Activated T-cell treated with anti-CD3 and anti-CD28 coated beads, Interleukin-2, amount 50 U/mL, for 24 hours (primary cell): Measurements from ENCODE around the gene KIF1A.
"Not testable (repeated sequence)": the region's sequence is repeated elsewhere in the genome, so short reads cannot be mapped to it uniquely, and the experiment has no call there.

Experiments
- DNase-seq: peaks from one replicate; pipeline ENCODE4 v3.0.0-alpha.2; 2020
- H3K27ac Mint-ChIP-seq: 2 replicates; pipeline ENCODE4 v1.8.0; 2020; ENCODE audit warnings: mild to moderate bottlenecking, mixed read lengths
- H3K27me3 Mint-ChIP-seq: 2 replicates; pipeline ENCODE4 v1.8.0; 2020; ENCODE audit warnings: mixed read lengths
- H3K36me3 Mint-ChIP-seq: 2 replicates; pipeline ENCODE4 v1.8.0; 2020; ENCODE audit warnings: low read depth, mixed read lengths
- H3K4me1 Mint-ChIP-seq: 2 replicates; pipeline ENCODE4 v1.8.0; 2020; ENCODE audit warnings: low read depth, mixed read lengths
- H3K4me3 Mint-ChIP-seq: 2 replicates; pipeline ENCODE4 v1.8.0; 2020; ENCODE audit warnings: mild to moderate bottlenecking, moderate library complexity, mixed read lengths
- H3K9me3 Mint-ChIP-seq: 2 replicates; pipeline ENCODE4 v1.8.0; 2020; ENCODE audit warnings: mixed read lengths

KIF1A gene

GRCh38 chr2:240680185-240680584 lies 139.8 kb downstream of the KIF1A start:
- DNase-seq, H3K27ac Mint-ChIP-seq, H3K9me3 Mint-ChIP-seq, H3K27me3 Mint-ChIP-seq, H3K4me1 Mint-ChIP-seq, H3K36me3 Mint-ChIP-seq, H3K4me3 Mint-ChIP-seq: not testable (repeated sequence)

GRCh38 chr2:240678909-240679308 lies 141.1 kb downstream of the KIF1A start:
- not testable (repeated sequence) for H3K36me3 Mint-ChIP-seq, H3K27ac Mint-ChIP-seq, DNase-seq, H3K9me3 Mint-ChIP-seq, H3K27me3 Mint-ChIP-seq, H3K4me1 Mint-ChIP-seq, H3K4me3 Mint-ChIP-seq

DNA sequence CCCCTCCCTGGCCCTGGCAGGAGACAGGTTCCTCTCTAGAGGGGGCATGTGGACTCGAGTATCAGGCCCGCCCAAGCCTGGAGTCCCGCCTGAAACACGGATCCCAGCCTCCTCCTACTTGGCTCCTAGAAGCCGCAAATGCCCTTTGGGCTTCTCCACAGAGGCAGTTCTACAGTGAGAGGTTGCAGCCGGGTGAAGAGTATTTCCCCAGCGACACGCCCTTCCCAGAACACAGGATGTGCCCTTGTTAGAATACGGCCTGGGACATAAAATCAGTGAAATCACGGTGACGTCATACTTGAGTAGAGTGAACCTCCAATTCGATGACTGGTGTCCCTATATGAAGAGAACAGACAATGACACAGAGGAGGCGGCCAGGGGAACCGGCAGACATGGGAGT lies 142.0 kb downstream of the KIF1A start:
- not testable (repeated sequence) for H3K36me3 Mint-ChIP-seq

DNA sequence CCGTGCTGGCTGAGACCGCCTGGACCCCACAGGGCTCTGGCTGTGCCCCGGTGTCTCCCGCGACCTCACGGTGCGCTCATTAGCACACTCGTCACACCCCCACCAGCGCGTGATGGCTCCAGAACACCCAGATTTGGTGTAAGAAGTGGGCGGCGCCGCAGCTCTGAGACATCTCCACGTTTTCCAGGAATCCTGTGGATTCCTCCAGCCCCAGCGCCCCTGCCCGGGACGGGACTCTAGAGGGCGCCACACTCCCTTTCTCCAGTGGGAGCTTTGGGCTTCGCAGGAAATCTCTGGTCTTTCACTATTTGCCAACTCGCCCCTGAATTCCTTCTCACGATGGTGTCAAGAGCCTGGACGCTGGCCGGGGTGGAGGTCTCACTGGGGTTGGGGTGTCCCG lies 144.7 kb downstream of the KIF1A start:
- DNase-seq, H3K4me1 Mint-ChIP-seq, H3K36me3 Mint-ChIP-seq, H3K27ac Mint-ChIP-seq, H3K4me3 Mint-ChIP-seq, H3K9me3 Mint-ChIP-seq: not testable (repeated sequence)
- peaks cover 26% of the 10 kb centered on the region for H3K27me3 Mint-ChIP-seq

More for the DNA sequence above, 142.0 kb downstream of the KIF1A start:
- not testable (repeated sequence) for H3K4me1 Mint-ChIP-seq, H3K27ac Mint-ChIP-seq, H3K9me3 Mint-ChIP-seq, DNase-seq, H3K4me3 Mint-ChIP-seq
- peaks cover 14% of the 10 kb centered on the region for H3K27me3 Mint-ChIP-seq

DNA sequence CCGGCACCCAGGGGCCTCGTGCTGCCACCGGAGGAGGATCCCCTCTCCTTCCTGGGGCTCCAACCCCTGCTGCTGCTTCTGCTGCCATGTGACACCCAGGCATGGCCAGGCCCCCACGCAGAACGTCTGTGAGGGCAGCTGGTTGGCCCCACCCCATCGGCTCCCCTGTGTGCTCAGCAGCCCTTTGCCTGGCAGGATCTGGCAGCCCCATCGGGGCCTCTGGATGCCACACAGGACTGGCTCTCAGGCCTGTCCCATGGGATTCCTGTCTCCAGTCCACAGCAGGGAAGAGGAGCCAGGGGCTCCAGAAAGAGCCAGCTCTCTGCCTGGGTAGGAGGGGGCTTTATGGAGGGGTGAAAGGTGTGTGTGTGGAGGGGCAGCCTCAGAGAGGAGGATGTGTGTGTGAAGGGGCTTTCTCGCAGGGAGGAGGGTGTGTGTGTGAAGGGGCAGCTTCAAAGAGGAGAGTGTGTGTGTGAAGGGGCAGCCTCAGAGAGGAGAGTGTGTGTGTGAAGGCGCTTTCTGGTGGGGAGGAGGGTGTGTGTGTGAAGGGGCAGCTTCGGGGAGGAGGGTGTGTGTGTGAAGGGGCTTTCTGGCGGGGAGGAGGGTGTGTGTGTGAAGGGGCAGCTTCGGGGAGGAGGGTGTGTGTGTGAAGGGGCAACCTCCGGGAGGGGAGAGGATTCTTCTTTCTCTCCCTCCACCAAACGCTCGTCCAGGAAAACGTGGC lies 145.4 kb downstream of the KIF1A start:
- peaks cover 26% of the 10 kb centered on the region for H3K27me3 Mint-ChIP-seq
- not testable (repeated sequence) for DNase-seq, H3K4me3 Mint-ChIP-seq

DNA sequence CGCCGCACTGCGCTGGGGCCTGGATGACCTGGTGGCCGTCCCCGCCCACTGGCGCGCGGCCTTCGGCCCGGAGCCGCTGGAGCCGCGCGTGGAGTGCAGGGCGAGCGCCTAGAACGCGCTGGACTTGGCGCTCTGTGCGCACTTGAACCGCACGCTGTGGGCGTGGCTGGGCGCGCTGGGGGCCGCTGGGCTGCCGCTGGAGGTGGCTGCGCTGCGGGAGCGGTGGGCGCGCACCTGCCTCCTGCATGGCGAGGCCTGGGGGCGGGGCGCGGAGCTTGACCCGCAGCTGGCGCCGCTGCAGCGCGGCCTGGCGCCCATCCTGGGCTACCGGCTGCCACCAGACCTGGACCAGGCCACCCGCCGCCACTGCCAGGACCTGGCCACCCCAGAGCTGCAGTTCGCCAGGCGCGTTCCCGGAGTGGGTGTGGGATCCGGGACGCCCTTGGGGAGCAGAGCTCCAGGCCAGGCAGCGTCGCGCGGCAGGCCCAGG lies 147.3 kb downstream of the KIF1A start:
- no peak for DNase-seq
- H3K27me3 Mint-ChIP-seq: peaks cover 26% of the 10 kb centered on the region
- no peaks in the 10 kb centered on the region for H3K36me3 Mint-ChIP-seq
- H3K4me3 Mint-ChIP-seq: no peak overlapping the region
- no peaks in the 10 kb centered on the region for H3K9me3 Mint-ChIP-seq
- no peaks in the 10 kb centered on the region for H3K4me1 Mint-ChIP-seq
- H3K27ac Mint-ChIP-seq: no peak overlapping the region

More for the DNA sequence above, 145.4 kb downstream of the KIF1A start:
- not testable (repeated sequence) for H3K36me3 Mint-ChIP-seq, H3K27ac Mint-ChIP-seq, H3K9me3 Mint-ChIP-seq, H3K4me1 Mint-ChIP-seq

DNA sequence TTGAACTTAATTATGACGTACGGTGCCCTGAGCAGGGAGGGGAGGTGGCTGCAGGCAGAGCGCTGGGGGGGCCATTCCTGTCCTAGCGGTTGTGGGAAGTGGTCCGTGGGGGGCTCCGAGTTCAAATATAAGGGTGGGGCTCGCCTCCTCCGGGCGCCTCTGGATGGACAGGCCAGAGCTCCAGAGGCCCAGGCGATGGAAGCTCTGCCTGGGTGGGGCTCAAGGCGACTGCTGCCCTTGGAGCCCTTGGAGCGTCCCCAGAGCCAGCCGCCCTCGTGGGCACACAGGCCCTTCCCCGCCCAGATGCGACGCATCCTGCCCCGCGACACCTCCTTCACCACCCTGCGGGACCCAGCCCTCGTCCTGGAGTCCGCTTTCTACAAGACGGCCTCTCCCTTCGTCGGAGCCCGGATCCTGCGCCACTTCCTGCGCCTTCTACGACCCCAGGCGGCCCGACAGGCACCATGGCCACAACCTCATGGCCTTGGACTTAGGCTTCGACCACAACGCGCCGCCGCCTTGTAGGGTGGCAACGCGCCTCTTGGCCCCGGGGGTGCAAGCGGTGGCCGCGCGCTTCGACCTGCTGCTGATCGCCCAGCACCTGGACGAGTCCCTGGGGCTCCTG lies 147.8 kb downstream of the KIF1A start:
- no peaks in the 10 kb centered on the region for H3K36me3 Mint-ChIP-seq
- H3K4me1 Mint-ChIP-seq: no peaks in the 10 kb centered on the region
- H3K27me3 Mint-ChIP-seq: peaks cover 26% of the 10 kb centered on the region
- no peak overlapping the region for H3K27ac Mint-ChIP-seq
- no peaks in the 10 kb centered on the region for H3K9me3 Mint-ChIP-seq
- H3K4me3 Mint-ChIP-seq: no peak overlapping the region
- DNase-seq: no peak

DNA sequence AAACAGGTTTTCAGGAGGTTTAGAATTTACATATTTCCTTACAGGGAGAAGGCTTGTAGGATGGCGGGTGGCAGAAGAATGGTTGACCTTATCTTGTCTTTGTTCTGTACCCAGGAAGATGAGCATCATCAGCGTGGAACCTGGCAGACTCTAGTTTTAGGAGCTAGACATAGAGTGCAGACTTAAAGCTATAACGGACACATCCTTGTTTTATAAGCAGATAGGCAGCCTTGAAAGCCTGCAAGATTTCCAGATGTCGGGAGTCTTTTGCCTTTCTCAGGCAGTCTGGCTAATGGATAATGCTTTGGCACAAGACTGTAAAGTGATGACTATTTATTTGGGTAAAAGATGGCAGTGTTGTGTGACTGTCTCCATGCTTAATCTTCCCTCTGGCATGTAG lies 149.1 kb downstream of the KIF1A start:
- no peak for DNase-seq
- Mint-ChIP-seq H3K9me3 (no peaks in the 10 kb centered on the region), H3K36me3 (no peaks in the 10 kb centered on the region), H3K27me3 (peaks cover 32% of the 10 kb centered on the region), H3K4me1 (no peaks in the 10 kb centered on the region), H3K4me3 (no peak overlapping the region), H3K27ac (no peak overlapping the region)

DNA sequence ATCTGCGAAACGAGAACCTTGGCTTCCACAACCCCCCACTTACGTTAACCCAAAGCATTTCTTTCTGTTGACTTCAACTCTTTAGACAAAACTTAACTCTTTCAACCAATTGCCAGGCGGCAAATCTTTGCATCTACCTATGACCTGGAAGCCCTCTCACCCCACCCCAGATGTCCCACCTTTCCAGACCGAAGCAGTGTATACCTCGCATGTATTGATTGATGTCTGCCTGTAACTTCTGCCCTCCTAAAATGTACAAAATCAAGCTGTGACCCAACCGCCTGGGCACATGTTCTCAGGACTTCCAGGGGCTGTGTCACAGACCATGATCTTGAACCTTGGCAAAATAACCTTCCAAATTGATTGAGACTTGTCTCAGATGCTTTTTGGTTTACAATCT lies 149.6 kb downstream of the KIF1A start:
- Mint-ChIP-seq H3K9me3 (no peaks in the 10 kb centered on the region), H3K4me1 (no peaks in the 10 kb centered on the region), H3K4me3 (no peak overlapping the region), H3K36me3 (no peaks in the 10 kb centered on the region), H3K27me3 (peaks cover 34% of the 10 kb centered on the region), H3K27ac (no peak overlapping the region)
- DNase-seq: no peak

- Mint-ChIP-seq H3K4me3 (no peak overlapping the region), H3K36me3 (no peaks in the 10 kb centered on the region), H3K9me3 (peaks cover 7% of the 10 kb centered on the region), H3K27me3 (peaks cover 10% of the 10 kb centered on the region), H3K4me1 (no peaks in the 10 kb centered on the region), H3K27ac (no peak overlapping the region)
- DNase-seq: no peak
Measured at GRCh38 chr2:240664622-240665021, 155.4 kb downstream of the KIF1A start.
